PC-3 (cell line): ENCODE measurements around the gene USF2.

Source experiments
- EZH2 ChIP-seq: fragments of 300-600 bp; sonication (generic); IDR thresholded peaks from one replicate; pipeline ENCODE4 v1.6.1; 2017; ENCODE audit warnings: antibody characterized with exemption, mild to moderate bottlenecking, low read length; ENCODE audit not compliant: unreplicated experiment
- TF ChIP-seq, protein P1 (sequence below): fragments of 300-600 bp; sonication (generic); conservative IDR thresholded peaks from 2 replicates; pipeline ENCODE4 v1.5.1; 2017; ENCODE audit warnings: antibody characterized with exemption, low read depth, mild to moderate bottlenecking, low read length

DNA sequence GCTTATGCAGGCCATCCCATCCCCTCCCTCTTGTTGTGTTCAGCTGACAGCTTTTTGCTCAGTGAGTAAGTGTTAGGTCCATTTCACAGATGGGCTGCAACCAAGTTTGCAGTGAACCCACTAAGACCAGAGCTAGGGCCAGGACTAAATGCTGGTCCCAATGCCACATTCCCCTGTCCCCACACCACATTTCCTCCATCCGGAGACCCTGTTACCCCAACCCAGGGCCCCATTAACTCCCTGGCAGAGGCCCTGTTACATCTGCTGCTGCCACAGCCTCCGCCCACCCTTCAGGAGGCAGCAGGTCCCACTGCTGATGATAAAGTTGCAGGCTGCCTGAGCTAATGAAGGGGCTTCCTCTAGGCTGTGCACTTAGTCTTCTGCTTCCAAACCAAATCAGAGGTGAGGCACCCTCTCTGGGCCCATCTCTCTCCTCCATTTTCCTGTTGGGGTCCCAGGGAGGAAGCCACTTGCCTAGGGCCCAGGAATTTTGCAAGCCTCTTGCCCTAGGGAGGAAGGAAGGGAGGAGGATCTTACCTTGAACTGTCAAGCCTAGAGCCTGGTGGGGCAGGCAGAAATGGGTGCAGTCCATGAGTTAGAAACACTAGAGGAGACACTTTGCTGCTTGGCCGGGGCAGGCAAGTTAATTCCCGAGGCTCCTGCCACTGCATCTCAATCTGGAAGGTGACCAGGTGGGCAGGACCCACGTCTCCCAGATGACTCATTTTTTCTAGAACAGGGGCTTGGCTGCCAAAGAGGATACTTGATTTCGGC, 3.4 kb upstream of the USF2 start:
- no peak for TF ChIP-seq EZH2
- TF ChIP-seq, protein P1, sequence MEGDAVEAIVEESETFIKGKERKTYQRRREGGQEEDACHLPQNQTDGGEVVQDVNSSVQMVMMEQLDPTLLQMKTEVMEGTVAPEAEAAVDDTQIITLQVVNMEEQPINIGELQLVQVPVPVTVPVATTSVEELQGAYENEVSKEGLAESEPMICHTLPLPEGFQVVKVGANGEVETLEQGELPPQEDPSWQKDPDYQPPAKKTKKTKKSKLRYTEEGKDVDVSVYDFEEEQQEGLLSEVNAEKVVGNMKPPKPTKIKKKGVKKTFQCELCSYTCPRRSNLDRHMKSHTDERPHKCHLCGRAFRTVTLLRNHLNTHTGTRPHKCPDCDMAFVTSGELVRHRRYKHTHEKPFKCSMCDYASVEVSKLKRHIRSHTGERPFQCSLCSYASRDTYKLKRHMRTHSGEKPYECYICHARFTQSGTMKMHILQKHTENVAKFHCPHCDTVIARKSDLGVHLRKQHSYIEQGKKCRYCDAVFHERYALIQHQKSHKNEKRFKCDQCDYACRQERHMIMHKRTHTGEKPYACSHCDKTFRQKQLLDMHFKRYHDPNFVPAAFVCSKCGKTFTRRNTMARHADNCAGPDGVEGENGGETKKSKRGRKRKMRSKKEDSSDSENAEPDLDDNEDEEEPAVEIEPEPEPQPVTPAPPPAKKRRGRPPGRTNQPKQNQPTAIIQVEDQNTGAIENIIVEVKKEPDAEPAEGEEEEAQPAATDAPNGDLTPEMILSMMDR = no peak
